Effector memory CD8-positive, alpha-beta T cell (primary cell): ENCODE results near the gene GYG2.
"Not testable (repeated sequence)": the region's sequence is repeated elsewhere in the genome, so short reads cannot be mapped to it uniquely, and the experiment has no call there.

ENCODE experiments used
- ATAC-seq: fragments of 150-1000 bp; cut with Tn5 transposase; replicated peaks from 2 replicates; pipeline ENCODE4 v1.10.0; 2021; ENCODE audit warnings: mild to moderate bottlenecking, moderate library complexity
- DNase-seq, 3 experiments: peaks; one replicate each; pipeline ENCODE4 v3.0.0; 2021
- H3K27ac Mint-ChIP-seq, 2 donors: one replicate each; pipeline ENCODE4 v1.8.0; 2022; ENCODE audit warnings: mild to moderate bottlenecking in 2 of 2, mixed read lengths in 2 of 2, moderate library complexity in 2 of 2
- H3K27me3 Mint-ChIP-seq, 2 donors: one replicate each; pipeline ENCODE4 v1.8.0; 2022; ENCODE audit warnings: mixed read lengths in 2 of 2
- H3K36me3 Mint-ChIP-seq: one replicate; pipeline ENCODE4 v1.8.0; 2022; ENCODE audit warnings: mild to moderate bottlenecking, moderate library complexity, mixed read lengths; ENCODE audit not compliant: insufficient read depth
- H3K4me1 Mint-ChIP-seq, 2 donors: one replicate each; pipeline ENCODE4 v1.8.0; 2022; ENCODE audit warnings: low read depth in 2 of 2, mixed read lengths in 2 of 2
- H3K4me3 Mint-ChIP-seq, 2 donors: one replicate each; pipeline ENCODE4 v1.8.0; 2022; ENCODE audit warnings: mild to moderate bottlenecking in 2 of 2, mixed read lengths in 2 of 2, moderate library complexity in 2 of 2
- H3K9me3 Mint-ChIP-seq, 2 donors: one replicate each; pipeline ENCODE4 v1.8.0; 2022; ENCODE audit warnings: mixed read lengths in 2 of 2

The GYG2 gene

GRCh38 chrX:2908125-2908685 lies 79.5 kb downstream of the GYG2 start:
- DNase-seq, result no peak
- ATAC-seq, result no peak
- Mint-ChIP-seq H3K4me1 (peaks cover 0 to 2% of the 10 kb centered on the region in 2 donors), H3K36me3 (no peaks in the 10 kb centered on the region), H3K27ac (no peak overlapping the region), H3K4me3 (no peak overlapping the region), H3K9me3 (no peaks in the 10 kb centered on the region), H3K27me3 (no peaks in the 10 kb centered on the region)

GRCh38 chrX:2910109-2910508 lies 81.4 kb downstream of the GYG2 start:
- no peak overlapping the region for H3K4me3 Mint-ChIP-seq
- H3K36me3 Mint-ChIP-seq, result no peaks in the 10 kb centered on the region
- H3K27ac Mint-ChIP-seq, result no peak overlapping the region
- ATAC-seq (no peak), DNase-seq (no peak)
- no peaks in the 10 kb centered on the region for H3K9me3 Mint-ChIP-seq
- H3K4me1 Mint-ChIP-seq, result peaks cover 0 to 2% of the 10 kb centered on the region in 2 donors
- no peaks in the 10 kb centered on the region for H3K27me3 Mint-ChIP-seq

GRCh38 chrX:2913118-2913517 lies 84.4 kb downstream of the GYG2 start:
- Mint-ChIP-seq H3K4me1 (peaks cover 0 to 2% of the 10 kb centered on the region in 2 donors), H3K27ac (no peak overlapping the region), H3K27me3 (no peaks in the 10 kb centered on the region), H3K9me3 (no peaks in the 10 kb centered on the region), H3K4me3 (no peak overlapping the region), H3K36me3 (no peaks in the 10 kb centered on the region)
- DNase-seq (no peak), ATAC-seq (no peak)

DNA sequence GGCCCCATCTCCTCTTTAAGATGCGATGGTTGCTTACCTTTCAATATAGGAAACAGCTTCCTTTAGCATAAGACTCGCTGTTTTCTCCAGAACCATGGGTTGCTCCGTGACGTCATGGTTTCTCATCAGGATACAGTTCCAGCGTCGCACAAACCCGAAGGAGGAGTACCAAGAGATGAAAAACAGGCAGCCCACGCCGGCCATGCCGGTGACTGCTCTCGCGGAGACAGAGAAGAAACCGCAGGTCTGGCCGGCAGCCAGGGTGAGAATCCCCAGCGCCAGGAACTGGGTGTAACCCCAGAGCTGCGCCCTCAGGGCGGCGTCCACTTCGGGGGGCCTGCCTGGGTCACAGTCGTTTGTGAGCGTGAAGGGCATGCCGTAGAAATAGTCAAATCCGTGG lies 89.0 kb downstream of the GYG2 start:
- DNase-seq (no peak), ATAC-seq (no peak)
- Mint-ChIP-seq H3K4me1 (no peaks in the 10 kb centered on the region), H3K4me3 (no peak overlapping the region), H3K27ac (no peak overlapping the region), H3K27me3 (no peaks in the 10 kb centered on the region), H3K9me3 (no peaks in the 10 kb centered on the region), H3K36me3 (no peaks in the 10 kb centered on the region)

GRCh38 chrX:2921193-2921592 lies 92.5 kb downstream of the GYG2 start:
- DNase-seq (no peak), ATAC-seq (no peak)
- no peaks in the 10 kb centered on the region for H3K4me1 Mint-ChIP-seq
- H3K27me3 Mint-ChIP-seq, result no peaks in the 10 kb centered on the region
- H3K4me3 Mint-ChIP-seq, result no peak overlapping the region
- H3K27ac Mint-ChIP-seq, result no peak overlapping the region
- H3K36me3 Mint-ChIP-seq, result no peaks in the 10 kb centered on the region
- H3K9me3 Mint-ChIP-seq, result no peaks in the 10 kb centered on the region

DNA sequence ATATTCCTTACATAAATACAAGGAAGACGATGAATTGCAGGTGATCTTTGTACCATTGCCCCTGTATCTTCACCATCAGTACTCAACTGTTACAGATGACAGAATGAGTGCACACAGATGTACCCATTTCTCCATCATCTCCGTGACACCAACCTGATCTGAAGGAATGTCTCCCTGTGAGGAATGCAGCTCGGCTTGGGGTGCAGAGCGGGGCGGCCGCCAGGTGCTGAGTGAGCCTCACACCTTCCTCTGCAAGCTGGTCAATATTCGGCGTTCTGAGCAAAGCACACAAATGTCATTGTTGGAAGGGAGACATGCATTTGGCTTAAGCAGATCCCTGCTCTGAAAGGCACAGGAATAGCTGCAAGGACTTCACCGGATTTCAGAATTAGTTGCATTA lies 93.0 kb downstream of the GYG2 start:
- Mint-ChIP-seq H3K36me3 (no peaks in the 10 kb centered on the region), H3K4me3 (no peak overlapping the region), H3K27ac (no peak overlapping the region), H3K9me3 (no peaks in the 10 kb centered on the region), H3K4me1 (no peaks in the 10 kb centered on the region), H3K27me3 (no peaks in the 10 kb centered on the region)
- DNase-seq, result no peak
- ATAC-seq, result no peak

DNA sequence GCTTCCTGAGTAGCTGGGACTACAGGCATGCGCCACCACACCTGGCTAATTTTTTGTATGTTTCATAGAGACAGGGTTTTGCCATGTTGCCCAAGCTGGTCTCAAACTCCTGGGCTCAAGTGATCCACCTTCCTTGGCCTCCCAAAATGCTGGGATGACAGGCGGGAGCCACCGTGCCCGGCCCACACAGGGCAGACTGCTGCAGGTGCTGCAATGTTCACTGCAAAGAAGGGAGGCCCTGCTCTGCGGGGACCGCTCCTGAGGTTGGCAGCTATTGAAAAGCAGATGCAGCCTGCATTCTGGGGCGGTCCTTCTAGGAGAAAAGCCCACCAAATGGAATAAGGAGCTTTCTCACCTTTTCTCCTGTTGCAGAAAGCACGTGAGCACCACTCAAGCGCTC lies 95.4 kb downstream of the GYG2 start:
- ATAC-seq, result no peak
- no peak overlapping the region for H3K4me3 Mint-ChIP-seq
- no peaks in the 10 kb centered on the region for H3K9me3 Mint-ChIP-seq
- DNase-seq, result no peak
- no peak overlapping the region for H3K27ac Mint-ChIP-seq
- no peaks in the 10 kb centered on the region for H3K36me3 Mint-ChIP-seq
- H3K4me1 Mint-ChIP-seq, result no peaks in the 10 kb centered on the region
- H3K27me3 Mint-ChIP-seq, result no peaks in the 10 kb centered on the region

DNA sequence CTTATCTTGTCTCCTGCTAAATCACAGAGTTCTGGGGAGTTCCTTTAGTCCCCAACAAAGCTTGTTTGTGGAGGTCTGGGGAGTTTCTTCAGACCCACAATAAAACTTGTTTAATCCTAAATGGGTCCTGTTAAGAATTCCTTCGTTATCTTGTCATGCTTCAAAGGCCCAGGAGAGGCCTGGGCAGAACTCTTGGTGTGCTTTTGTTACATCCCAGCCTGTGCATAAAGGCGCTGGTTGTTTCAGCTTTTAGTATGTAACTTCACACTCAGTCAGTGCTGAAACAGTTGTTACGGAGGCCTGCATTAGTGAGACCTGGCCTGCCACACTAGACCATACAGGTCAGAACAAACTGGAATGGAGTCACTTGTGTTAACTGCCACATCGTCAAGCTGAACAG lies 97.5 kb downstream of the GYG2 start:
- H3K4me1 Mint-ChIP-seq, H3K27me3 Mint-ChIP-seq, H3K36me3 Mint-ChIP-seq, H3K4me3 Mint-ChIP-seq, H3K9me3 Mint-ChIP-seq, ATAC-seq, DNase-seq: not testable (repeated sequence)
- peak overlapping the region in 1 of 2 donors; percentile 84 for H3K27ac Mint-ChIP-seq

DNA sequence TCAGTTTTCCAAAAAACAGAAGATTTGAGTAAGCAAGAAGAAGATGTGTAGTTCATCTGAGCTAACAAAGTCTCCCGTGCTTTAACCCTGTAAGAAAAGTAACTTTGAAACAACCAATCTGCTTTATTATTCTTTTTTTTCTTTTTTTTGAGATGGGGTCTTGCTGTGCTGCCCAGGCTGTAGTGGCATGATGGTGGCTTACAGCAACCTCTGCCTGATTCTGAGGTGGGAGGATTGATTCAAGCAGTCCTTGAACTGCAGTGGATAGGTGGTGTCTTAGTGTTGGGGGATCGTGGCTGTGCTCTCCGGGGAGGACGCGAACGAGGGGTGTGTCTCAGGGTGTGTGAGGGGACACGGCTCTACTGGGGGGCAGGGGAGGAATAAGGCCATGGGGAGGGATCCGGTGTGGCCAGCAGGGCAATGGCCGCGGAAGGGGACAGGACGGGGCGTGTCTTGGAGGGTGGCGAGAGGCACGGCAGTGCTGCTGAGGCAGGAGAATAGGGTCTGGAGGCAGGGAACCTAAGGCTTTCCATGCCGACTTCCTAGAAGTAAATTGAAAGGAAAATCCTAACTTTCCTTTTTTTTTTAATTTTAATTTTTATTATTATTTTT lies 98.0 kb downstream of the GYG2 start:
- Mint-ChIP-seq H3K4me3 (peak overlapping the region in 1 of 2 donors; percentile 22), H3K27me3 (no peaks in the 10 kb centered on the region), H3K4me1 (peaks cover 0 to 4% of the 10 kb centered on the region in 2 donors), H3K36me3 (no peaks in the 10 kb centered on the region), H3K27ac (peak overlapping the region in 1 of 2 donors; percentile 84), H3K9me3 (no peaks in the 10 kb centered on the region)
- DNase-seq (no peak), ATAC-seq (no peak)

DNA sequence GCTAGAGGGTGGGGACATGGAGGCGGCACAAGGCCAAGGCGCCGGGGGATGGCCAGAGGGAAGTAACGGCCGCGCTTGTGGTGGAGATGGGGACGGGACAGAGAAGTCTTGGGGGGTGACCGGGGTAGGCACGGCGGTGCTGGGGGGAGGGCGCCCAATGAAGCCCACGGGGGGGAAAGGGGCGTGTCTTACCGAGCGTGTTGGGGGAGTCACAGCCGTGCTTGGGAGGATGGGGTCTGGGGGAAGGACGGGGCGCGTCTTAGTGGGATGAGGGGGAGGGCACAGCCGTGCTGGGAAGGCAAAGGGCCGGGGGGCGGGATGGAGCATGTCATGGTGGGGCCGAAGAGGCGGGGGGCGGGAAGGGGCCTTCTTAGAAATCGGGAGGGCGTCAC lies 99.5 kb downstream of the GYG2 start:
- DNase-seq (no peak), ATAC-seq (no peak)
- Mint-ChIP-seq H3K36me3 (no peaks in the 10 kb centered on the region), H3K27me3 (no peaks in the 10 kb centered on the region), H3K4me3 (peak overlapping the region; percentile 81 to 84), H3K4me1 (peaks cover 0 to 4% of the 10 kb centered on the region in 2 donors), H3K27ac (peak overlapping the region; percentile 51 to 78), H3K9me3 (no peaks in the 10 kb centered on the region)

DNA sequence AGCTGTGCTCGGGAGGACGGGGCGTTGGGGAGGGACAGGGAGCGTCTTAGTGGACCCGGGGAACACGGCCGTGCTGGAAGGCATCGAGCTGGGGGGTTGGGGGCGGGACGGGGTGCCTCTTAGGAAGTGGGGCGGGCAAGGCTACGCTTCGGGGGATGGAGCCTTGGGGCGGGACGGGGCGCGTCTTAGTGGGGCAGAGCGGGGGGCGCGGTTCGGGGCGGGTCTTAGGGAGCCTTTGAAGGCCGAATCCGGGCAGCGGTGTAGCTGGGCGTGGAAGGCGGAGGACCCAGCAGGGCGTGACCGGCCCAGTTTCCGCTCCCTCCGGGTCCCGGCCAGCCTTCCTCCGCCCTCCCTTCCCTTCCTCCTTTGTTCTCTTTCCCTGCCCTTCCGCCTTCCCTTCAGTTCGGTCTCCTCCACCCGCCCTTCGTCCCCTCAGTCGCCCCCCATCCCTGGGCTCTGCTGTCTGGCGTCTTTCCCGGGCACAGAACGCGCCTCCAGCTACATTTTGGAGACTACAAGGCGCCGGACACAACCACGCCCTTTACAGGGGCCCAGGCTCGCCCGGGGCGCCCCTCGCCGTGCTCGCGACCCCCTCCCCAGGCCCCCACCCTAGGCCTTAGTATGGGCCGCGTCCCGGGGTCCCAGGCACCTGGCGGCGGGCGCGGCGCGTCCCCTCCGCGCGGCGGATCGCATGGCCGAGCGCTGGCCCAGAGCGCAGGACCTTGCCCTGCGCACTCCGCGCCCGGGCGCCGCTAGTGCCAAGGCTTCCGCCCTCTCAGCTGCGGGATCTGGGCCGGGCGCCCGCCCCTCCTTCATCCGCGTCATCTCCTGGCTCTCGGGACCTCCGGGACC lies 100.1 kb downstream of the GYG2 start, which contains the start of gene ARSD:
Gene ARSD, minus strand, starts transcription at position 757 of the 852 bp plus-strand sequence. Its CDS starts 64 bp downstream, at position 693.
- Mint-ChIP-seq H3K36me3 (no peaks in the 10 kb centered on the region), H3K4me3 (peak within 1 kb of the TSS; percentile 81 to 84)

GRCh38 chrX:2931155-2931554 lies 102.4 kb downstream of the GYG2 start:
- Mint-ChIP-seq H3K4me1 (peaks cover 0 to 4% of the 10 kb centered on the region in 2 donors), H3K27me3 (peaks cover 0 to 9% of the 10 kb centered on the region in 2 donors), H3K4me3 (no peak overlapping the region), H3K9me3 (no peaks in the 10 kb centered on the region), H3K36me3 (no peaks in the 10 kb centered on the region), H3K27ac (no peak overlapping the region)
- DNase-seq (no peak), ATAC-seq (no peak)

More for the DNA sequence above, 100.1 kb downstream of the GYG2 start, which contains the start of gene ARSD:
- DNase-seq, result peak; percentile 23 to 35 (median 30)
- peaks cover 0 to 4% of the 10 kb centered on the region in 2 donors for H3K4me1 Mint-ChIP-seq
- H3K9me3 Mint-ChIP-seq, result no peaks in the 10 kb centered on the region
- peak within 1 kb of the TSS; percentile 51 to 78 for H3K27ac Mint-ChIP-seq
- no peaks in the 10 kb centered on the region for H3K27me3 Mint-ChIP-seq
- peak; percentile 93 for ATAC-seq

- H3K27me3 Mint-ChIP-seq, result peaks cover 0 to 9% of the 10 kb centered on the region in 2 donors
- no peak overlapping the region for H3K4me3 Mint-ChIP-seq
- DNase-seq (no peak), ATAC-seq (no peak)
- no peaks in the 10 kb centered on the region for H3K9me3 Mint-ChIP-seq
- H3K4me1 Mint-ChIP-seq, result peaks cover 0 to 4% of the 10 kb centered on the region in 2 donors
- H3K36me3 Mint-ChIP-seq, result no peaks in the 10 kb centered on the region
- H3K27ac Mint-ChIP-seq, result no peak overlapping the region
Observed at GRCh38 chrX:2931612-2932011, 102.9 kb downstream of the GYG2 start.
